ENCODE measurements around the gene STK32C.

DNA sequence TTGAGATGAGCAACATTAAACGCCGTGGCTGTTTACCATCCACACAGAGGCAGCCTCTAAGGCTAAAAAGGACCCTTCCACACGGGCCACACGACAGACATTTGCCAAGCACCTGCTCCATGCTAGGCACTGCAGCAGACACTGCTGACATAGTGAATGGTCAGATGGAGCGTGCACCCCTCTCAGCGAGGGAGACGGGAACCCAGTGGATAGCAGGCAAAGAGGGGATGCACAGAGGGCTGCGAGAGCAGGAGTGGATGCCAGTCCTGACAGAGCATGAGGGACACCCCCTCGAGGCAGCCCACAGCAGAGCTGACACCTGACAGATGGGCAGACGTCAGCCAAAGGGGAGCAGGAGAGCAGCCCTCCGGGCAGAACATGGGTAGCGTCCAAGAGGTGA is 5.6 kb upstream of the STK32C start:
- TF ChIP-seq, protein P1, sequence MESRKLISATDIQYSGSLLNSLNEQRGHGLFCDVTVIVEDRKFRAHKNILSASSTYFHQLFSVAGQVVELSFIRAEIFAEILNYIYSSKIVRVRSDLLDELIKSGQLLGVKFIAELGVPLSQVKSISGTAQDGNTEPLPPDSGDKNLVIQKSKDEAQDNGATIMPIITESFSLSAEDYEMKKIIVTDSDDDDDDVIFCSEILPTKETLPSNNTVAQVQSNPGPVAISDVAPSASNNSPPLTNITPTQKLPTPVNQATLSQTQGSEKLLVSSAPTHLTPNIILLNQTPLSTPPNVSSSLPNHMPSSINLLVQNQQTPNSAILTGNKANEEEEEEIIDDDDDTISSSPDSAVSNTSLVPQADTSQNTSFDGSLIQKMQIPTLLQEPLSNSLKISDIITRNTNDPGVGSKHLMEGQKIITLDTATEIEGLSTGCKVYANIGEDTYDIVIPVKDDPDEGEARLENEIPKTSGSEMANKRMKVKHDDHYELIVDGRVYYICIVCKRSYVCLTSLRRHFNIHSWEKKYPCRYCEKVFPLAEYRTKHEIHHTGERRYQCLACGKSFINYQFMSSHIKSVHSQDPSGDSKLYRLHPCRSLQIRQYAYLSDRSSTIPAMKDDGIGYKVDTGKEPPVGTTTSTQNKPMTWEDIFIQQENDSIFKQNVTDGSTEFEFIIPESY (IDR thresholded peaks at IDR 0.05), result no peak
- TF ChIP-seq, protein P2, sequence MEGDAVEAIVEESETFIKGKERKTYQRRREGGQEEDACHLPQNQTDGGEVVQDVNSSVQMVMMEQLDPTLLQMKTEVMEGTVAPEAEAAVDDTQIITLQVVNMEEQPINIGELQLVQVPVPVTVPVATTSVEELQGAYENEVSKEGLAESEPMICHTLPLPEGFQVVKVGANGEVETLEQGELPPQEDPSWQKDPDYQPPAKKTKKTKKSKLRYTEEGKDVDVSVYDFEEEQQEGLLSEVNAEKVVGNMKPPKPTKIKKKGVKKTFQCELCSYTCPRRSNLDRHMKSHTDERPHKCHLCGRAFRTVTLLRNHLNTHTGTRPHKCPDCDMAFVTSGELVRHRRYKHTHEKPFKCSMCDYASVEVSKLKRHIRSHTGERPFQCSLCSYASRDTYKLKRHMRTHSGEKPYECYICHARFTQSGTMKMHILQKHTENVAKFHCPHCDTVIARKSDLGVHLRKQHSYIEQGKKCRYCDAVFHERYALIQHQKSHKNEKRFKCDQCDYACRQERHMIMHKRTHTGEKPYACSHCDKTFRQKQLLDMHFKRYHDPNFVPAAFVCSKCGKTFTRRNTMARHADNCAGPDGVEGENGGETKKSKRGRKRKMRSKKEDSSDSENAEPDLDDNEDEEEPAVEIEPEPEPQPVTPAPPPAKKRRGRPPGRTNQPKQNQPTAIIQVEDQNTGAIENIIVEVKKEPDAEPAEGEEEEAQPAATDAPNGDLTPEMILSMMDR (IDR thresholded peaks at IDR 0.05 in 2 of 3, conservative IDR thresholded peaks at IDR 0.05 in 1 of 3; ENCODE audit: control insufficient read depth in 2 of 3, extremely low read depth in 1 of 3, insufficient read depth in 1 of 3, low read depth in 3 of 3, low read length in 3 of 3), result no peak
- no peak for TF ChIP-seq EZH2 (IDR thresholded peaks at IDR 0.05; ENCODE audit: borderline replicate concordance, control insufficient read depth, low read depth, low read length)
- TF ChIP-seq CHD1 (IDR thresholded peaks at IDR 0.05; ENCODE audit: low read depth, low read length), result no peak
- no peak for TF ChIP-seq SUZ12 (IDR thresholded peaks at IDR 0.05; ENCODE audit: unreplicated experiment)
- TF ChIP-seq SUPT20H (IDR thresholded peaks at IDR 0.05; ENCODE audit: borderline replicate concordance, control insufficient read depth, low read depth, low read length), result no peak
- no peak for TF ChIP-seq ZNF217 (IDR thresholded peaks at IDR 0.05)
- no peak for TF ChIP-seq POLR2A (IDR thresholded peaks at IDR 0.05; ENCODE audit: low read depth, low read length)
- no peak for TF ChIP-seq POLR2AphosphoS5 (IDR thresholded peaks at IDR 0.05; ENCODE audit: low read length)
- TF ChIP-seq SP1 (IDR thresholded peaks at IDR 0.05; ENCODE audit: low read depth, low read length), result no peak
- TF ChIP-seq, protein P3, sequence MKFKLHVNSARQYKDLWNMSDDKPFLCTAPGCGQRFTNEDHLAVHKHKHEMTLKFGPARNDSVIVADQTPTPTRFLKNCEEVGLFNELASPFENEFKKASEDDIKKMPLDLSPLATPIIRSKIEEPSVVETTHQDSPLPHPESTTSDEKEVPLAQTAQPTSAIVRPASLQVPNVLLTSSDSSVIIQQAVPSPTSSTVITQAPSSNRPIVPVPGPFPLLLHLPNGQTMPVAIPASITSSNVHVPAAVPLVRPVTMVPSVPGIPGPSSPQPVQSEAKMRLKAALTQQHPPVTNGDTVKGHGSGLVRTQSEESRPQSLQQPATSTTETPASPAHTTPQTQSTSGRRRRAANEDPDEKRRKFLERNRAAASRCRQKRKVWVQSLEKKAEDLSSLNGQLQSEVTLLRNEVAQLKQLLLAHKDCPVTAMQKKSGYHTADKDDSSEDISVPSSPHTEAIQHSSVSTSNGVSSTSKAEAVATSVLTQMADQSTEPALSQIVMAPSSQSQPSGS (IDR thresholded peaks at IDR 0.05; ENCODE audit: low read length), result no peak

Data from GM12878 (cell line).